ENCODE data around the gene ATG16L1.

DNA sequence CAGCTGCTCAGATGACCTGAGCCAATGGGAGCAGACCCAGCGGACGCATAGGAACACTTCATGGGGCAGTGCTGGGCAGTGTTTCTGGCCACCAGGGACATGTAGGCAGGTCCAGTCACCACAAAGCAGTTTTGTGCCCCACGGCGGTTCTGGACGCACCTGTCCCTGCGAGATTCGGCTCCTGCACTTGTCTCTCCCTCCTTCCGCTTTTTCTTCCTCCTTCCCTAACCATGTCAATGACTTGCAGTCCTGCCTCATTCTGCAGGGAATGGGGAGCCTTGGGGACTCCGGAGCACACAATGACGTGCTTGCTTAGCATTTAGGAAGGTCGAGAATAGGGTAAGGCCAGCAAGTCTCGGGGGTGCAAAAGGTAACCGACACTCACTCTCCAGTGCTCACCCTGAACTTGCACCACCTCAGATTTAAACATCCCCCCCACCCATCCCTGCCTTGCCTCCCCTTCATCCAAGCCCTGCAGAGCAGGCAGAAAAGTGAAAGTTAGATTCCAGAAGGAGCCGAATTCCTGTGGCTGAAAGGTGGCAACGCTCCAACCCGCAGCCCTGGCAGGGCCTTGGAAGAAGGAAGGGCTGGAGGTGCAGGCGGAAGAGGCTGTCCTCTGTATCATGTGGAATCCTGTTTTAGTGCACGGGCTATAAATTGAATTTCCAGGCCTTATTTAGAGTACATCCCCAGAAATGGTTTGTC is 40.5 kb upstream of the ATG16L1 start:
- TF ChIP-seq CTCF (IDR thresholded peaks at IDR 0.05), result no peak
- no peak for TF ChIP-seq ZFX (IDR thresholded peaks at IDR 0.05; ENCODE audit: borderline replicate concordance)
